GM19455 (cell line): ENCODE data around the gene FMOD.
"Not testable (repeated sequence)": the region's sequence is repeated elsewhere in the genome, so short reads cannot be mapped to it uniquely, and the experiment has no call there.

ENCODE experiments used
- ATAC-seq: cut with Tn5 transposase; IDR thresholded peaks from one replicate; pipeline ENCODE4 v1.9.1; 2021; ENCODE audit not compliant: unreplicated experiment

FMOD gene

GRCh38 chr1:203326830-203327683 lies 23.9 kb downstream of the FMOD start:
- ATAC-seq, result peak; percentile 70

- ATAC-seq, result no peak
These were observed 25.4 kb downstream of the FMOD start for GRCh38 chr1:203325418-203326091.

DNA sequence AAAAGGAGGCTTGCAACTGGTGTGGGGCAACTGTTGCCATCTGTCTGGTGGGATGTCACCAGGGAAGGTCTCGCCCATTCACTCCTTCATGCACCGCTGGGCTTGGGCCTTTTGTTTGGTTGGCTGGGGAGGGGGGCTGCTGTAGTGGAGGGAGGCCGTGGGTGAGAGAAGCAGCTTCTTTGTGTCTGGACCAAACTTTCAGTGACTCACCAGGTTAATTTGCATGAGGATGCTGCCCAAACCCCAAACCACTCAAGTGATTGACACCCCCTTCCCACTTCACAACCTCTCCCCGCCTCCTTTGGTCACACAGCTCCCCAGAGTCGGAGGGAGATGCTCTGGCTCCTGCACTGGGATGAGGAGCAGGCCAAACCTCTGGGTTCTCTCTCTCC lies 25.9 kb downstream of the FMOD start:
- ATAC-seq, result no peak

- no peak for ATAC-seq
These were observed 26.6 kb downstream of the FMOD start for GRCh38 chr1:203324105-203325025.

DNA sequence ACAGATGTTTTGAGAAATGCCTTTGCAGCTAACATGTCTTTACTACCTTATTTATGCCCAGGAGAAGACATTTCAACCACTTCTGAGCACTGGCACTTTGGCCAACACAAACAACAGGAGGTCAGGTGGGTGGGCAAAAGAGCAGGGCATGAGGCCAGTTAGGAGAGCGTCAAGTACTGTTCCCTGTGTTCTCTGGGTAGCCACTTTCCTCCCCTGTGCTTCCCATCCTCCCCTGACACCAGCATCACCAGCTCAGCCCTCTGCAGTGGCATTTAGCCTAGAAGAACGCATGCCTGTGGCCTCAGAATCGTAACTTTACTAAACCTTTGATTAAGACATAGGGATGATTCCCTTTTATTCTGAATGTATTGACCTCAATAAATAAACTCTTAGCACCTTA lies 27.3 kb downstream of the FMOD start:
- no peak for ATAC-seq

- ATAC-seq, result no peak
These were observed 28.3 kb downstream of the FMOD start for GRCh38 chr1:203322500-203323179.

GRCh38 chr1:203321273-203322052 lies 29.5 kb downstream of the FMOD start:
- ATAC-seq, result no peak

GRCh38 chr1:203320591-203321272 lies 30.2 kb downstream of the FMOD start:
- peak; percentile 69 for ATAC-seq

DNA sequence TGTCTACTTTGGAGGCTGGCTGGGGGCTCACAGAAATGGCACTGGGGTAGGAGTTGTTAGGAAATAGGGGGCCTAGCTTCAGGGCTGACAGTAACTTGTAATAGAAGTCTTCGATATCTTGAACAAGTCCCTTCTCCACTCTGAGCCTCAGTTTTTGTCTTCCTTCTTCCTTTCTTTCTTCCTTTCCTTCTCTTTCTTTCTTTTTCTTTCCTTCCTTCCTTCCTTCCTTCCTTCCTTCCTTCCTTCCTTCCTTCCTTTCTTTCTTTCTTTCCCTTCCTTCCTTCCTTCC lies 32.7 kb downstream of the FMOD start:
- no peak for ATAC-seq

DNA sequence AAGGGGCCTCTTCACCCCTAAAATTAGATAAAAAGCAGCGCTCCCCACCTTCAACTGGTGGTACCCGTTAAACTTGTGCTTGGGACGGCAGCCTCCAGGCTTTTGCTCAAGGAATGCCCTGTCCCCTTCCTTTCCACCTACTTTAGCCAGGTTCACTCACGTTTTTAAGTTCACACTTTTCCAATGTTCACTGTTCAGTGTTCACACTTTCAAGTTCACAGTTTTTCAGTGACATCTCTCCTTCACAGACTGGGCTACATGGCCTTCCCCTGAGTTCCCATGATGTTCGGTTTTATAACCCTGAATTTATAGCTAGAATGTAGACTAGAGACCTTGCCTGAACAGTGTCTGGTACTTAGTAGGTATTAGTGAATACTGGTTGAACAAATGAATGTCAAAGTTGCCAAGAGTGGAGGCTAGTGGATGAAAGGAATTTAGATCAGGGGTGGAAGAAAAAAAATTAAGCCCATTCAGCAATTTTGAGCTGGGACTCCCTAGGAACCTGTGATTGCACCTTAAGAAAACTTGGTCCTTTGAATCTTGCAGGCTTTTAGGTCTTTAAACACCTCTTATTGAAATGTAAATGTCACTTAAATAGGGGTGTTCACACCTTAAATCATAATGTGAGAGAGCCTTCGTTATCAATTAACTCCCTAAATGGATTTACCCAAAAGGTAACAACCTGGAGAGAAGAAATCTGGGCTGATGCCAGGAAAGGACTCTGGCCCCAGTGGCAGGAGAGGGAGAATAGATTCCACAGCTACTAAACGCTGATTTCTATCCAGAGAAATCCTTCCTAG lies 33.3 kb downstream of the FMOD start:
- ATAC-seq, result no peak

- no peak for ATAC-seq
These were observed 34.3 kb downstream of the FMOD start for GRCh38 chr1:203316626-203317093.

DNA sequence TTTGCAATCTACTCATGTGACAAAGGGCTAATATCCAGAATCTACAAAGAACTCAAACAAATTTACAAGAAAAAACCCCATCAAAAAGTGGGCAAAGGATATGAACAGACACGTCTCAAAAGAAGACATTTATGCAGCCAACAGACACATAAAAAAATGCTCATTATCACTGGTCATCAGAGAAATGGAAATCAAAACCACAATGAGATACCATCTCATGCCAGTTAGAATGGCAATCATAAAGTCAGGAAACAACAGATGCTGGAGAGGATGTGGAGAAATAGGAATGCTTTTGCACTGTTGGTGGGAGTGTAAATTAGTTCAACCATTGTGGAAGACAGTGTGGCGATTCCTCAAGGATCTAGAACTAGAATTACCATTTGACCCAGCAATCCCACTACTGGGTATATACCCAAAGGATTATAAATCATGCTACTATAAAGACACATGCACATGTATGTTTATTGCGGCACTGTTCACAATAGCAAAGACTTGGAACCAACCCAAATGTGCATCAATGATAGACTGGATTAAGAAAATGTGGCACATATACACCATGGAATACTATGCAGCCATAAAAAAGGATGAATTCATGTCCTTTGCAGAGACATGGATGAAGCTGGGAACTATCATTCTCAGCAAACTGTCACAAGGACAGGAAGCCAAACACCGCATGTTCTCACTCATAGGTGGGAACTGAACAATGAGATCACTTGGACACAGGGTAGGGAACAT lies 36.7 kb downstream of the FMOD start:
- not testable (repeated sequence) for ATAC-seq

DNA sequence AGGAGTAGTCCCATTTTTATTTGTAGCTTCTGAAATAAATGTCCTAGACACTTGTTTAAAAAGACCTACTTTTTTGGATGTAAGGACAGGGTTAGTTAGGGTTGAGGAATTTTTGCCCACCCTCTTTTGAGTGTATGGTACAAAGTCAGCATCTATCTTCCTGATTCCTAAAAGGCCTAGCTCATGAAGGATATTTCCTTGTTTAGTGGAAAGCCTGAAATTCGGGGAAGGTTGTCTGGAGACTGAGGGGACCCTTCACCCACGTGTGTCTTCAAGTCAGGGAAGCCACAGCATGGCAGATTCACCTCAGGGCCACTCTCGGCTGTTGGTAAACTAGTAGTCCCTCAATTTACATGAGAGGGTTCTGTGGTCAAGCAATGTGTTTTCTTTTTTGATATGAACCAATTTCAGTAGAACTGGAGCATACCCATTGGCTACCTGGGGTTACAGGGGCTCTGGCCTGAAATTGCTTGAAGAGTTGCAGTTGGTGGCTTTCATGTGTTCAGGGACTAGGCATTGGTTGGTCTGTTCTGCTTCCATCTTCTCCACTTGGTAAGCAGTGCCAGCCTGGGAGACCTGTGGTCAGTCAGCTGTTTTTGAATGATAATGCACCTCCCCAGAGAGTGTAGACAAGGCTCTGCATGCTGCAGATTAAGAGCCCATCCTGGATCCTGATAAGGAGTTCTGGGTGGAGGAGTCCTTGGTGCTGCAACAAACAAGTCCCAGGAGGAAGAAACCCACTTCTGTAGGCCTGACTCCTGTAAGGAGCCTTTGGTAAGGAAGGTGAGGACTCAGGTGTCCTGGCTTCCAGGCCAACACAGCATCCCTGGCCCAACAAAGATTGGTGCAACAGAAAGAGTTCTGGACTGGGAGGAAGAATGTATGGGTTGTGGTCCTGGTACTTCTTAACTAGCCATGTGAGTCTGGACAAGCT lies 39.3 kb downstream of the FMOD start:
- no peak for ATAC-seq

GRCh38 chr1:203308923-203309331 lies 42.0 kb downstream of the FMOD start:
- ATAC-seq, result no peak

DNA sequence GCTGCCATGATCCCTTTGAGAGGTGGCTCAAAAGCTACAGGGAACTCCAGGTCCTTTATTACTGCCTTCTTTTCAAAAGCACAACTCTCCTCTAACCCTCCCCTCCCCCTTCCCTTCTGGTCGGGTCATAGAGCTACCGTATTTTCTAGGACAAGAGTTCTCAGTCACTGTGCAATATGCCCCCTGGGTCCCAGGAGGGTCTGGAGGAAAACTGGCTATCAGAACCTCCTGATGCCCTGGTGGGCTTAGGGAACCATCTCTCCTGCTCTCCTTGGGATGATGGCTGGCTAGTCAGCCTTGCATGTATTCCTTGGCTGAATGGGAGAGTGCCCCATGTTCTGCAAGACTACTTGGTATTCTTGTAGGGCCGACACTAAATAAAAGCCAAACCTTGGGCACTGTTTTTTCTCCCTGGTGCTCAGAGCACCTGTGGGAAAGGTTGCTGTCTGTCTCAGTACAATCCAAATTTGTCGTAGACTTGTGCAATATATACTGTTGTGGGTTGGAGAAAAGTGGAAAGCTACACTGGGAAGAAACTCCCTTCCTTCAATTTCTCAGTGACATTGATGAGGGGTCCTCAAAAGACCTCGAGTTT lies 42.5 kb downstream of the FMOD start:
- no peak for ATAC-seq

- ATAC-seq, result no peak
These were observed 43.2 kb downstream of the FMOD start for GRCh38 chr1:203307641-203308126.
